Astrocyte of the hippocampus (primary cell): Measurements from ENCODE around the gene SIGLEC5.

Source experiments
- DNase-seq: peaks from one replicate; pipeline ENCODE4 v3.0.0; 2011; ENCODE audit warnings: low read depth, low spot score

Gene SIGLEC5

DNA sequence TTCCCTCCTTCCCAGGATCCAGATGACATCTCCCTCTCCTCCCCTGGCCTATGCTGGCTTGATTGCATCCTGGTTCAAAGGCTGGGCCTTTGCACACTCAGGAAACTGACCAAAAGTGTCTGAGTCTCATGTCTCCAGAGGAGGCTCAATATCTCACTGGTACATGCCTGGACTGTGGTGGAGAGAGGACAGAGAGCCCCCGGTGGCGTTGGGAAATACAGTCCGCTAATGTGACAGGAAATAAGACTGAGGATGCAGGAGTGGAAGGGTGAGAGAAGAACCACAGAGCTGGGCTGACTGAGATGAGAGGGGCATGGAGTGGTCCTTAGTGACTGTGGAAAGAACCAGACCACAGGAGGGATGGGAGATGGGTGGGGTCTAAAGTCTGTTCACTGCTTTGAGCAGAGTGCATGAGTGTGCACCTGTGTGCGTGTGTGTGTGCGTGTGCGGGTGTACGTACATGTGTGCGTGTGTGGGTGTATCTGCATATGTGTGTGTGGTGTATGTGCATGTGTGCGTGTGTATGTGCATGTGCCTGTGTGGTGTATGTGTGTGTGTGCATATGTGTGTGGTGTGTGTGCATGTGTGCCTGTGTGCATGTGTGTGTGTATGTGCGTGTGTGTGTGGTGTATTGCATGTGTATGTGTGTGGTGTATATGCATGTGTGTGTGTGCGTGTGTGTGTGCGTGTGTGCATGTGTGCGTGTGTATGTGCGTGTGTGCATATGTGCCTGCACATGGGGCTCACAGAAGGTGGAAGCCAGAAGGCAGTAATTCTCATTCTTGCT is 1.9 kb downstream of the SIGLEC5 start:
- no peak for DNase-seq

DNA sequence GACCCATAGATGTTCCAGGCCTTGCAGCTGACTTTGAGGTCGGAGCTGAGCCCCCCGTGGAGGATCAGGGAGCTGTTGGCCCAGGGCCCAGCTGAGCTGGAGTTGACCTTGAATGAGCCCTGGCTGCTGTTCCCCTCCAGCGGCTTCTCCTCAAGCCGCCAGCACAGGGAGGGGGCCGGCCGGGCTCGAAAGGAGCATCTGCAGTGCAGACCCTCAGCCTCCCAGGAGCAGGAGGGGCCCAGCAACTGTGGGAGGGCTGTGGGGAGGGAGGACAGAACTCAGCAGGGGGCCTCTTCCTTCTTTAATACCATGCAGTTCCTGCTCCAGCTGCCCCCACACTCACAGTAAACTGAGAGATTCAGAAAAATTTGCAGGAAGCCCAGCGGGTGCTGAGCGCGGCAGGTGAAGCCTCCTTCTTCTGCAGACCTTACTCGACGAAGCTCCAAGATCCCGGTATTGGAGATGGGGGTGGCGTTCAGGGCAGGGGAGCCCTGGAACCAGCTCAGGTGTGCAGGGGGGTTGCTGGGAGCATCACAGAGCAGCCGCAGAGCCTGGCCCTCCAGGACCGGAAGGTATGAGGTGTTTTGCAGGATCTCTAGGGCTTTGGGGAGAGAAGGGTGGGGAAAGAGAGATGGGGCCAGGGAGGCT is 2.6 kb downstream of the SIGLEC5 start:
- no peak for DNase-seq

DNA sequence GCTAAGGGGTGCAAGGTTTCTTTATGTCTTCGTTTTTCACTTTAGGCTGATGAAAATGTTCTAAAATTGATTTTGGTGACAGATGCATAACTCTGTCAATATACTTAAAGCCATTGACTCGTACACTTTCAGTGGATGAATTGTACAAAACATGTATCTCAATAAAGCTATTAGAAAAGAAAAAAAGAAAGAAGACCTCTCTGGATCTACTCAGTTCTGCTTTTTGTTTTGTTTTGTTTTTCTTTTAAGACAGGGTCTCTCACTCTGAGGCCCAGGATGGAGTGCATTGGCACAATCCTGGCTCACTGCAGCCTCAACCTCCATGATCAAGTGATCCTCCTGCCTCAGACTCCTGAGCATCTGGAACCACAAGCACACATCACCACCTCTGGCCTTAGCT is 3.5 kb downstream of the SIGLEC5 start:
- DNase-seq, result no peak

DNA sequence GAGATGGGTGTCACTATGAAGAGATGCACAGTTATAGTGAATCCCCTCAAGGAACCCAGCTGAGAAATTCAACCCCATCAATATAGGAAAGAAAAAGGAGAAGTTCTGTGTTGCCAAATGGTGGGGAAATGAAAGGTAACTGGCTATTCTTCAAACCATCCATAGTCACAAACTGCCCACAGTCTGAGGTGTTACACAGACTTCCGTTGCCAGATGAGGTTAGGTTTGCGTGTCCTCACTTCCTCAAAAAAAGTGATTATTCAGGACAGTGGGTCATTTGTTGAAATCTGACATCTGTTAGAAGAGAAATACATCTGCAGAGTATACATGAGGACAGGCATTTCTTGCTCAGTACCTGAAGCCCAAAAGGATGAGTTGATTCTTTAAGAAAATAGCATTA is 9.0 kb downstream of the SIGLEC5 start:
- no peak for DNase-seq

DNA sequence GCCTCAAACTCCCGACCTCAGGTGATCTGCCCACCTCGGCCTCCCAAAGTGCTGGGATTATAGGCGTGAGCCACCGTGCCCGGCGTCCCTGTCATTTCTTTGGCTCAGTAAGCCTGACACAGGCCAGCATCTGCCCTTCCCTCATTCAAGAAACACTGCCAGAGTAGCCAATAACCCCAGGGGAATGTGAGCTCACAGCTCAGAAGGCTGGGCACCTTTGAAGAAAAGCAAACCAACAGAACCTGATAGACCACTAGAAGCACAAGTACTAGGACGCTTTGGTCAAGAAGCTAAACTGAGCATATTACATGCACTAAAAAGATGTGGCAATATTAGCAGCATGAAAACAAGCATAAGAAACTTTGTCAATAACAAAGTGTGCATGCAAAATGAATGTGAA is 14.2 kb downstream of the SIGLEC5 start:
- no peak for DNase-seq

DNA sequence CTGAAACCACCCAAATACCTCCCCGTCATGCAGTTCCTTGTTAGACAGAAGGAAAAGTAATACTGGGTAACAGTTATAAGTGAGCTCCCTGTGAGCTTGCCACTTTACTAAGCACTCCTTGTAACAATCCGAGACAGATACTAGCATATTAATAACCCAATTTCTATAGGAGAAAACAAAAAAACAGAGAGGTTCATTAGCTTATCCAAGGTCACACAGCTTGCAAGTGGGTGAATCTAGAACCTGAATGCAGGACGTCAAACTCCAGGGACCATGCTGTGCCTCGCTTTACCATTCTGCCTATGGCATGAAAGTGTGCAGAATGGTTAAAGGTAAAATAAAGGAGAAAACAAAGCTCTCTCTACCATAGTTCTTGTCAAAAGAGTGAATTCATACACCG is 15.4 kb downstream of the SIGLEC5 start:
- DNase-seq, result no peak

DNA sequence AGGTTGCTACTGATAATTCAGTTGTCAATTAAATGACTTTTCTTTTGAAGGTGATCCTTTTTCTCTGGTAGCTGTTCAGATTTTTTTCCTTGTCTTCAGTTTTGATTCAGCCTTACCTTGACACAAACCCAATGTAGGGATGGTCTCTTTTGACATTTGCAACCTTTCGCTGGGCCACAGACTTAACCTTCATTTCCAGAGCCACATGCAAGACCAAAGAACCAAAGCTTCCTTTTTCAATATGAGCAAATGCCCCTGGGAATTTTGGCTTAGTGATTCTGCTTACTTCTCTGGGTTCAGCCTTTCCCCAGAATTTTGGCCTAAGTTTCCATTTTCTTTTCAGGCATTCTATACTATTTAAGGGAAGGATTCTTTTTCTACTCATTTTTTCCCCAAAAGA is 19.6 kb downstream of the SIGLEC5 start:
- no peak for DNase-seq

DNA sequence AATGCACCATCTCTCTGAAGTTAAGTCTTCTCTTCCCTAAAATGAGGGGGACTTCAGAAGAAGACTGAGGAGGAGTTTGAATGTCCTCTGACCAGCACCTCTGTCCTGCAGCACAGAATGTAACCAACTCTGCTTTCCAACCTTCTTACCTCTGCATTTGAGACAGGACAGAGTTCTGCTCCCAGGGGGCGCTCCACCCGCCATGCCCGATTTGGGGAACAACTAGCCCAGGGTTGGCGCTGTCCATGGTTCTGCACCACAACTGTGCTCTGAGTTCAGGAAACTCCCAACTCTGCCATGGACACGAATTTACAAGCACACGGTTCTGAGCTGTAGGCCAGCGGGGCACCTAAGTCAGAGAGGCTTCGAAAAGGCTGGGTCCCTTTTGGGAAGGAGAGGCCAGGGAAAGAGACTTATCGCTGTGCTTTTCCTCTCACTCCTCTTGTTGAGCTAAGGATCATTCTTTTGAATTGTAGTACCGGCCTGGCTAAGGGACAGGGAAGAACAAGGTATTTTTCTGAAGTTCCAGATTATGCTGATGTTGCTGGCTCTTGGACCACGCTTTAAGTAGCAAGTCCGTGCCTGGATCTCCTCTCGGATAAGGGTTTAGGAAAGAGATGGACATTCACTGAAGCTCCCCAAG is 22.2 kb downstream of the SIGLEC5 start:
- DNase-seq, result peak; percentile 83

DNA sequence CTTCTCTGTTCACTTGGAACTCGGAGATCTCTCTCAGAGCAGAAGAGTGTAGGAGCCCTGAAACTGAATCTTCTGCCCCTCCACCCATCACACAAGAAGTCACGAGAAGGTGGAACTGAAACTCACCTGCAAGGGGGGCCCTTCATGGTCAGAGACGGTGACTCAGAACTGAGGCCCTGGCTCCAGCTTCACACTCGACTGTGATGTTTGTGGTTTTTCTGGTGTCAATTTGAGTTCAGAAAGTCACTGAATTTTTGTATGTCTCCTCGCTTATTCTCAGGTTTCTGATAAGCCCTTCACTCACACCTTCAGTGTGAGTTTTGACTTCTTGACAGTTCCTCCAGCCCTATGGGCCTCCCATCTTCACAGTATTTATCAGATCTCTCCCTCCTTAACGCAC is 23.1 kb downstream of the SIGLEC5 start:
- no peak for DNase-seq

DNA sequence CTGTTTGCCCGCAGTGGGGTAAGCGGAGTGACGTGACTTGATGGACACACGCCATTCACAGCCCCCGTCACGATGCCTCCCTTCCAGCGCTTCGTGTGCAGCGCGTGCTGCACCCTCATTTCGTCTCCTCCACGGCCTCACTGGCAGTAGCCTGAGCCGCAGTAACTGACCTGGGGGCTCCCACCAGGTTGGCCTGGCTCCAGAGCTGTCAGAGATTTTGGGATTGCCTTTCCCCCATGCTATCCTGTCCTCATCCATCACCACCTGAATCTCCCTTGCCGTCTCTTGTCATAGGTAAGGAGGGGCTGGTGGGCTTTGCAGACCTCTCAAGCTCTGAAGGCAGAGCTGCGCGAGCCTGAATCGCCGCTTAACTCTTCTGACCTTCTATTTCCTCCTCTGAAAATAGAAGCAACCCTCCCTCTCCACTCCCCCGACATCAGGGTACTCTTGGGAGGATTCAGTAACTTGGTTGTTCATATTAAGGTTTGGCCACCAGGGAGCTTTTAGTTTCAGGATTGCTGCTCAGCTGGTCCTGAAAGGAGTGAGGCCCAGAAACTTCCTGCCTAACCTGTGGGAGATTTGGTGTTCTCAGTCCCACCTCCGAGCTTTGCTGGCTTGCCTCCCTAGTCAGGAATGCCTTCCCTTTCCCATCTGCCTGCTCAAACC is 27.9 kb downstream of the SIGLEC5 start:
- DNase-seq, result no peak

DNA sequence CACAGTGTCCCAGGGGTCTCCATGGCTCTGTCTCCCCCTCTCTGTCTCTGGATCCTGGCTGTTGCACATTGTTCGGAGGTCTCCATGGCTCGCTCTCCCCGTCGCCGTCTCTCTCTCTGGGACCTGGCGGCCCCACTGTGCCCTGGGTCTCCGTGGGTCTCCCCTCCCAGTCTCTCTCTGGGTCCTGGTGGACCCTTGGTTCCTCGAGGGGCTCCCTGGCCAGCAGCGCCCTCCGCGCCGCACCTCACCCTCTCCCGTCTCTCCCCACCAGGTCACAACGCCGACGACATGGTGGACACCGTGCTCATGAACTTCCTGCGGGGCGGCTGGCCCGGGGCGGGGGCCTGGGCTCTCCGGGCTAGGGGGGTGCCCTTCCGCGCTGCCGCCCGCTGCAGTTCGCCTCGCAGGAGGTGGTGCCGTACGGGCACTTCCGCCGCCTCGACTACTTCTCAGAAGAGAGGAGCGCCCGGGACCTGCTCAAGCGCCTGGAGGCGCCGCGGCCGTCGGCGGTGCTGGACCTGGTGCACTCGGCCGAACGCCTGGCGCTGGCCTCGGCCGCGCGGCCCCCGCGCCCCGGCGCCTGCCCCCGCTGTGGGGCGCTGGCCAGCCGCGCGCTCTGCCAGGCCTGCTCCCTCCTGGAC is 29.1 kb downstream of the SIGLEC5 start:
- DNase-seq, result no peak

DNA sequence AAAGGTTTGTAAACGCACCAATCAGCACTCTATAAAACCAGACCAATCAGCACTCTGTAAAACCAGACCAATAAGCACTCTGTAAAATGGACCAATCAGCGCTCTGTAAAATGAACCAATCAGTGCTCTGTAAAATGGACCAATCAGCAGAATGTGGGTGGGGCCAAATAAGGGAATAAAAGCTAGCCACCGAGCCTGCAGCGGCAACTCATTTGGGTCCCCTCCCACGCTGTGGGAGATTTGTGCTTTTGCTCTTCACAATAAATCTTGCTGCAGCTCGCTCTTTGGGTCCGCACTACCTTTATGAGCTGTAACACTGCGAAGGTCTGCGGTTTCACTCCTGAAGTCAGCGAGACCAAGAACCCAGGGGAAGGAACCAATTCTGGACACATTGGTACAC is 31.1 kb downstream of the SIGLEC5 start:
- DNase-seq, result no peak

DNA sequence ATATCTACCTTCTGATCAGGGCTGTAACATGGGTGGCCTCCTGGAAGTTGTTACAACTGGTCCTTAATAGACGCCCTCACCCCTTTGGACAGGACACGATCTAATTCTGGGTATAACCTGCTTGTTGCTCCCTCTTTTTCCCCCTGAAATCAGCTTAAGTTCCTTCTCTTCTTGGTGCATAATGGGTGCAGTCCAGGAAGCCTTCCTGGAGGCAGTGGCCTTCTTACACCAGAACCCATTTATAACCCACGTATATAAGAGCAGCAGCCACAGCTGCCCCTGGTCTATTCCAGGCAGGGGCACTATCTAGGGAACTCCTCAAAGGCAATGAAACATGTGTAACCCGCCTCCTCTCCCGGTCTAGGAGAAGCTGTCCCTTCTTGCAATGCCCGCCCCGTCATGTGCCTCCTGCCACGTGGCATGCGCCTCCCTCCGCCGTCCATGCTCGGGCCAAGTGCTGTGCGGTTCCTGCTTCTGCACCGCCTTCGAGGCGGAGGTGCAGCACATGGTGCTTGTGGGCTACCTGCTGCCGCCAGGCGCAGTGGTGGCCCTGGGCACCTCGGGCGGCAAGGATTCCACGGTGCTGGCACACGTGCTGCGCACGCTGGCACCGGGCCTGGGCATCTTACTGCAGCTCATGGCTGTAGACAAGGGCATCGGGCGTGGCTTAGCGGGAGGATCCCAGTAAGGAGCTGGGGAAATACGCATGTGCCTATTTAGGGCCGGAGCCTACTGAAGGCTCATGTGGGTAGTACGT is 31.9 kb downstream of the SIGLEC5 start:
- no peak for DNase-seq

DNA sequence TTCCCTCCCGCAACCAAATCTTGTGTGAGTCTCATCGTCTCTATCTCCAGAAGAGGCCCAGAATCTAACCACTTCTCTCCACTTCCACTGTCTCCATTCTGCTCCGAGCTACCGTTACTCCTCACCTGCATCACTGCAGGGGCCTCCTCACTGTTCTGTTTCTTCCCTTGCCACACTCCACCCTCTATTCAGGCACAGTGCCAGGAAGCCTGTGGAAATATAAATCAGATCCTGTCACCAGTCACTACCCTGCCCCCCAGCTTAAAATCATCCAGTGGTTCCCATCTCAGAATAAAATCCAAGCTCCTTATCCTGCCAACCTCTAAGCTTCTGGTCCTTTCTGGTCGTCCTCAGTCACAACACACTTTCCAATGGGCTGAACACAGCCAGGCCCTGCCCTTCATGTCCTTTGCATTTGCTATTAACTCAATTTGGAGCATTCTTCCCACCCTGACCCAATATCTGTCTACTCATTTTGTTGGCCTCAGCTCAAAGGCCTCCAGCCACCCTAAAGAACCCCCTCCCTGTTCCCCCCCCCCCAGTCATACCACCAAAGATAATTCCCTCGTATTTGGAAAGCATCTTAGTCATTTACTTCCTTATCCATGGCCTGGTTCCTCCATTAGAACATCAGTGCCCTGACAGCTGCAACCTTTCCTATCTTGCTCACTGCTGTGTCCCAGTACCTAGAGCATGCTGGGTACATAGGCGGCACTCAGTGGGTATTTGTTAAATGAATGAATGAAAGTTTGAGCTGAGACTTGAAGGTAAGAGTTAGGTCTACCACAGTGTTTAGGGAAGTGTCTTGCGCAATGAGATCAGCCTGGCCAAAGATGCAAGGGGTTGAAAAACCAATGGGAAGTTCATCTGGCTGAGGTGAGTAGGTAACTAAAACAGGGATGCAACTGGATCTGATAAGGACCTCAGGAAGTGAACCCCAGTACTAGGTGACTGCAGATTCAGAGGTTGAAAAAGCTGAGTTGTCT is 34.7 kb downstream of the SIGLEC5 start:
- DNase-seq, result no peak

DNA sequence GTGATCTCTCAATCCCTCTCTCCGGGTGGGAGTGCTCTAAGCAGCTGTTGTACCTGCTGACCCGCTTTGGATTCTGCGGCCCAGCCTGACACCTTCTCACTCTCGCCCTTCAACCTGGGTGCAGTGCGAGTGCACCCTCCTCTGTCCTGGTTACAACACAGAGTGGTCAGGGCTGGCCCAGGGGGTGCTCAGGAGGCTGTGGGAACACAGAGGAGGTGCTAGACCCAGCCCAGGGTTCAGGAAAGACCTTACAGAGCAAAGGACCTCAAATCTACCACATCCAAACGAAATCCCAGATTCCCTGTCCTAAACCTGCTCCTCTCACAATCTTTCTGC is 35.5 kb downstream of the SIGLEC5 start:
- no peak for DNase-seq

DNA sequence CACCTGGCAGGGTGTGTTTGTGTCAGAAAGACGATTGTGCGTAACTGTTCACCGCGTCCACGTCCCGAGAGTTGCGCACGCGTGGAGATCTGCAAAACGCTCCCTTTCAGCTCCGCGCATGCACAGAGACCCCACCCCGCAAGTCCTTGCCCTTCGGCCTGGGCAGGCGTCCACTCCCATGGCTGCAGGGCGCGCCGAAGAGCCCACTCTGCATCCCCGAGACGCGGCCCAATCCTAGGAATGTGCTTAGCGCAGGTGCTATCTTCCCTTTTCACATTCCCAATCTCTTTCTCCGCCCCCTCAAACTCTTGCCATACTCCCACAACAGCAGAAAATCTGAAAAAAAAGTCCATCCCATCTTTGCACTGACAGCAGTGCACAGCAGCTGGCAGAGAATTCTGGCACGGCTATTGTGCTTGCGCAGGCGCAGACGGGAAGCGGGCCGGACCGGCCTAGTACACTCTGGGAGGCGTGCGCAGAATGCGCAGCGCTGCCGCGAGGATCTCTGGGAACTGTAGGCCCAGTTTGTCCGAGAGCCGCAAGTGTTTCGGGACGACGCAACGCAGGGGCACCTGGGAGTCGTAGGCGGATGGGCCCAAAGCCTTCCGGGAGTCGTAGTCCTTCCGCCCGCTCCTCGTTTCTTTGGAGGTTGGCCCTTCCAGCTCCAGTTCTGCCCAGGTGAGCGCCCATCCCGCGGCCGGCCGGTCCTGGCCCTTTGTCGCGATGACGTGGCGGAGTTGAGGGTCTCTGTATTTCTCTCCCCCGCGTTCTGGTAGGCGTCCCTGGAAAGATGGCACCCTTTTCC is 36.0 kb downstream of the SIGLEC5 start:
- peak; percentile 99 for DNase-seq

DNA sequence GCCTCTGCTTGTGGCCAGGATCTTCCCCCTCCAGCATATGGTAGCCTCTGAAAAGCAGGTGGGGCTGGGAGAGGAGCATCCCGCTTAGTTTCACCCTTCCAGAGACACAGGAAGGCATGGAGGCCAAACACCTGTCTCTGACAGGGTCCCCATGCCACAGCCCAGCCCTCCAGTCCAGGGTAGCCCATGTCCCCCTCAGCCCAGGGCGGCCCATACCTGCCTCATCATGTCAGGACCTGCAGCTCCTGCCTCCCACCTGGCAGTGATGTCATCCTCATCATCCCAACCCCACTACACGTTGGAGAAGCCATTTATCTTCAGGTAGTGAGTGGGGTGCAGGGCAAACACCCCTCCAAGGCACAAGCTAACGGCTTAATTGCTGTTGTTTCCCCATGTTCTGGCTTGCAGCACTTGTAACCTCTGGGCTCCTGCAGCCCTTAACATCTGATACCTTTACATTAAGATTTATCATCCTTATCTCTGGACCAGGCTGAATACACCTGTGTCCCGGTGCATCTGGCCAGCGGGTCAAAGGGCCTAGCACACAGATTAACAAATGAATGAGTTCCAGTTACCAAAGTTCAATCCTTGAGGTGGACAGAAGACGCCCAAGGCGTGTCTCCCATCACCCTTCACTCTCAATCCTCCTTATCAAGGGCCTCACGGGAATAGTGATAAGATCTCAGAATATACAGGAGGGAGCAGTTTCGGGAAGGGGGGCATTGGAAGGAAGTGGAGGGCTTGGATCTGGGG is 36.9 kb downstream of the SIGLEC5 start:
- DNase-seq, result no peak

DNA sequence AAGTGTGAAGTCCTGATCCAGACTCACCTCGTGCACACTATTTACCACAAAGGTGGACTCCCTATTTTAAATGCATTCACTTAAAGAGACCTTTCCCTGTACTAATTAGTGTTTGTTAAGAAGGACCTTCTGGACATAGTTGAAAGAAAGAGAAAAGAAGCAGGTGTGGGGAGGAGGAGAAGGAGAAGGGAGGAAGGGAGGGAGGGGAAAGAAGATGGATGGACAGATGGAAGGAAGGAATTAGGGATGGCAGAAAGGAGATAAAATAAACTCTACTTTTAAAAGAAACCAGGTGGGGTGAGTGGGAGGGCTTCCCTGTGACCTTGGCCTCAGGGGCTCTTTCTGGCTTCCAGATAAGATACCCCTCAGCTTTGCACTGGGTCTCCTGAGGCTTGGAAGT is 37.7 kb downstream of the SIGLEC5 start:
- DNase-seq, result no peak

DNA sequence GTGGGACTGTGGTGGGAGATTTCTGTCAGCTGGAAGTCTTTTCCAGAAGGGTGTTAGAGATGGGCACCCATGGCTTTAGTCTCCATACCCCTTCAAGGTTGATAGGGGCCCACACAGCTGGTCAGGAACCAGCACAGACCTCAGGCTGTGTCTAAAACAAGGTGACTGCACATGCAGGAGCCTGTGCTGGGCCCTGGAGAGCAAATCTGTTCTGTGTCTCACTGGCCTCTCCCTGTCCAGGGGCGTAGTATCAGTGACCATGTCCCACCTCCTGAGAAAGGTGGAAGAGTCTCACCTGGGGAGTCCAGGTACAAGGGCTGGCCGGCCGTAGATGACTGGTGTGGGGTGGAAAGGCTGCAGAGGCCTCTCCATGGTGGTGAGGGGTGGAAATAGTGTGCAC is 39.8 kb downstream of the SIGLEC5 start:
- no peak for DNase-seq
